SK-N-SH treated with all-trans-retinoic acid at 6 μM for 48 hours (cell line): ENCODE data around the gene DNAL1.

Source experiments
- ATAC-seq: fragments of 200-7000 bp; cut with Tn5 transposase; 3 replicates; pipeline ENCODE4 v1.9.1; 2020; ENCODE audit warnings: mild to moderate bottlenecking, moderate library complexity
- ARNTL ChIP-seq: fragments of 450-650 bp; formaldehyde crosslinking; IDR thresholded peaks from 2 replicates; pipeline ENCODE4 v1.5.0; 2020; ENCODE audit warnings: low read depth, mild to moderate bottlenecking, moderate library complexity, borderline replicate concordance
- CSDC2 ChIP-seq: fragments of 250-450 bp; sonication (Bioruptor Pico); IDR thresholded peaks from 2 replicates; pipeline ENCODE4 v1.5.0; 2020; ENCODE audit warnings: mild to moderate bottlenecking, moderate library complexity
- CSRNP3 ChIP-seq: fragments of 250-450 bp; sonication (Bioruptor Pico); IDR thresholded peaks from 2 replicates; pipeline ENCODE4 v1.5.1; 2021; ENCODE audit warnings: mild to moderate bottlenecking, moderate library complexity
- GLIS3 ChIP-seq: fragments of 250-450 bp; sonication (Bioruptor Pico); IDR thresholded peaks from 2 replicates; pipeline ENCODE4 v1.5.0; 2020; ENCODE audit warnings: mild to moderate bottlenecking, moderate library complexity
- ISL1 ChIP-seq: fragments of 250-450 bp; sonication (Bioruptor Pico); IDR thresholded peaks from 2 replicates; pipeline ENCODE4 v2.1.2; 2022; ENCODE audit warnings: mild to moderate bottlenecking, moderate library complexity
- OSR1 ChIP-seq: fragments of 250-450 bp; sonication (Bioruptor Pico); IDR thresholded peaks from 2 replicates; pipeline ENCODE4 v1.8.0; 2022; ENCODE audit warnings: moderate library complexity, mild to moderate bottlenecking, inconsistent platforms
- PATZ1 ChIP-seq: fragments of 250-450 bp; sonication (Bioruptor Pico); IDR thresholded peaks from 2 replicates; pipeline ENCODE4 v1.8.0; 2020; ENCODE audit warnings: mild to moderate bottlenecking, moderate library complexity, borderline replicate concordance
- PPARA ChIP-seq: fragments of 250-450 bp; sonication (Bioruptor Pico); IDR thresholded peaks from 2 replicates; pipeline ENCODE4 v1.5.0; 2020; ENCODE audit warnings: mild to moderate bottlenecking, borderline replicate concordance
- RARB ChIP-seq: fragments of 250-450 bp; sonication (Bioruptor Pico); IDR thresholded peaks from 2 replicates; pipeline ENCODE4 v1.8.0; 2021; ENCODE audit warnings: mild to moderate bottlenecking, moderate library complexity
- SNAI2 ChIP-seq: fragments of 250-450 bp; sonication (Bioruptor Pico); IDR thresholded peaks from 2 replicates; pipeline ENCODE4 v1.5.0; 2020; ENCODE audit warnings: mild to moderate bottlenecking, moderate library complexity
- TCF4 ChIP-seq: fragments of 250-450 bp; sonication (Bioruptor Pico); IDR thresholded peaks from 2 replicates; pipeline ENCODE4 v1.8.0; 2021; ENCODE audit warnings: mild to moderate bottlenecking, moderate library complexity, borderline replicate concordance
- TOX ChIP-seq: fragments of 250-450 bp; sonication (Bioruptor Pico); IDR thresholded peaks from 2 replicates; pipeline ENCODE4 v1.8.0; 2021; ENCODE audit warnings: mild to moderate bottlenecking, moderate library complexity, borderline replicate concordance
- ZC3H10 ChIP-seq: fragments of 250-450 bp; sonication (Bioruptor Pico); IDR thresholded peaks from 2 replicates; pipeline ENCODE4 v1.5.1; 2021; ENCODE audit warnings: mild to moderate bottlenecking, moderate library complexity
- ZFP3 ChIP-seq: fragments of 250-450 bp; sonication (Bioruptor Pico); IDR thresholded peaks from 2 replicates; pipeline ENCODE4 v1.5.0; 2020; ENCODE audit warnings: mild to moderate bottlenecking, moderate library complexity
- ZFP30 ChIP-seq: fragments of 450-650 bp; formaldehyde crosslinking; IDR thresholded peaks from 2 replicates; pipeline ENCODE4 v1.5.0; 2022; ENCODE audit warnings: mild to moderate bottlenecking, moderate library complexity
- ZNF565 ChIP-seq: fragments of 450-650 bp; formaldehyde crosslinking; conservative IDR thresholded peaks from 2 replicates; pipeline ENCODE4 v1.5.0; 2020; ENCODE audit warnings: low read depth, mild to moderate bottlenecking, moderate library complexity
- ZNF70 ChIP-seq: fragments of 450-650 bp; formaldehyde crosslinking; IDR thresholded peaks from 2 replicates; pipeline ENCODE4 v1.5.0; 2020; ENCODE audit warnings: mild to moderate bottlenecking, moderate library complexity
- ZNF8 ChIP-seq: fragments of 450-650 bp; formaldehyde crosslinking; IDR thresholded peaks from 2 replicates; pipeline ENCODE4 v1.5.0; 2020; ENCODE audit warnings: mild to moderate bottlenecking, moderate library complexity
- TF ChIP-seq, protein P1 (sequence below): fragments of 250-450 bp; sonication (Bioruptor Pico); IDR thresholded peaks from 2 replicates; pipeline ENCODE4 v1.5.1; 2020; ENCODE audit warnings: low read depth, mild to moderate bottlenecking, moderate library complexity
- TF ChIP-seq, protein P2 (sequence below): fragments of 250-450 bp; sonication (Bioruptor Pico); IDR thresholded peaks from 2 replicates; pipeline ENCODE4 v1.8.0; 2021; ENCODE audit warnings: low read depth, mild to moderate bottlenecking, moderate library complexity, borderline replicate concordance
- TF ChIP-seq, protein P3 (sequence below): fragments of 250-450 bp; sonication (Bioruptor Pico); IDR thresholded peaks from 2 replicates; pipeline ENCODE4 v1.5.0; 2020; ENCODE audit warnings: mild to moderate bottlenecking, moderate library complexity

The DNAL1 gene

GRCh38 chr14:73661872-73662271 is 17.1 kb downstream of the DNAL1 start:
- peak; percentile 29; the same call in 1 of the 3 replicates for ATAC-seq
- no peak for TF ChIP-seq PPARA (CRISPR knock-in tag)
- TF ChIP-seq, protein P1, sequence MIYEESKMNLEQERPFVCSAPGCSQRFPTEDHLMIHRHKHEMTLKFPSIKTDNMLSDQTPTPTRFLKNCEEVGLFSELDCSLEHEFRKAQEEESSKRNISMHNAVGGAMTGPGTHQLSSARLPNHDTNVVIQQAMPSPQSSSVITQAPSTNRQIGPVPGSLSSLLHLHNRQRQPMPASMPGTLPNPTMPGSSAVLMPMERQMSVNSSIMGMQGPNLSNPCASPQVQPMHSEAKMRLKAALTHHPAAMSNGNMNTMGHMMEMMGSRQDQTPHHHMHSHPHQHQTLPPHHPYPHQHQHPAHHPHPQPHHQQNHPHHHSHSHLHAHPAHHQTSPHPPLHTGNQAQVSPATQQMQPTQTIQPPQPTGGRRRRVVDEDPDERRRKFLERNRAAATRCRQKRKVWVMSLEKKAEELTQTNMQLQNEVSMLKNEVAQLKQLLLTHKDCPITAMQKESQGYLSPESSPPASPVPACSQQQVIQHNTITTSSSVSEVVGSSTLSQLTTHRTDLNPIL (CRISPR knock-in tag) = peak; percentile 69; the same call in 1 of the 2 replicates

DNA sequence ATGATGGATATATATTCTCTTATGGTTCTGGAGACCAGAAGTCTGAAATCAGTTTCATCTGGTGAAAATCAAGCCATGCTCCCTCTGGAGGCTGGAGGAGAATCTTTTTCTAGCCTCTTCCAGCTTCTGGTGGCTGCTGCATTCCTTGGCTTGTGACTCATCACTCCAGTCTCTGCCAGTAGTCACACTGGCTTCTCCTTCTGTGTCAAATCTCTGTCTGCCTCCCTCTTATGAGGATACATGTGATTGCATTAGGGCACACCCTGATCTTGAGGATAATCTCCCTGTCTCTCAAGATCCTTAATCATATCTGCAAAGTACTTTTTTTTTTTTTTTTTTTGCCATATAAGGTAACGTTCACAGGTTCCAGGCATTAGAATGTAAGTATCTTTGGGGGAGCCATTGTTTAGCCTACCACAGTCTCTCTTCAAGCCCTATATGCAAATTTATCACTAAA is 17.7 kb downstream of the DNAL1 start:
- TF ChIP-seq ZNF565 (CRISPR knock-in tag) (no peak), ISL1 (CRISPR knock-in tag) (peak; percentile 52), ZFP3 (CRISPR knock-in tag) (no peak)
- TF ChIP-seq, protein P2, sequence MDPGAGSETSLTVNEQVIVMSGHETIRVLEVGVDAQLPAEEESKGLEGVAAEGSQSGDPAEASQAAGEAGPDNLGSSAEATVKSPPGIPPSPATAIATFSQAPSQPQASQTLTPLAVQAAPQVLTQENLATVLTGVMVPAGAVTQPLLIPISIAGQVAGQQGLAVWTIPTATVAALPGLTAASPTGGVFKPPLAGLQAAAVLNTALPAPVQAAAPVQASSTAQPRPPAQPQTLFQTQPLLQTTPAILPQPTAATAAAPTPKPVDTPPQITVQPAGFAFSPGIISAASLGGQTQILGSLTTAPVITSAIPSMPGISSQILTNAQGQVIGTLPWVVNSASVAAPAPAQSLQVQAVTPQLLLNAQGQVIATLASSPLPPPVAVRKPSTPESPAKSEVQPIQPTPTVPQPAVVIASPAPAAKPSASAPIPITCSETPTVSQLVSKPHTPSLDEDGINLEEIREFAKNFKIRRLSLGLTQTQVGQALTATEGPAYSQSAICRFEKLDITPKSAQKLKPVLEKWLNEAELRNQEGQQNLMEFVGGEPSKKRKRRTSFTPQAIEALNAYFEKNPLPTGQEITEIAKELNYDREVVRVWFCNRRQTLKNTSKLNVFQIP (CRISPR knock-in tag) = no peak
- TF ChIP-seq, protein P1 (CRISPR knock-in tag) = no peak

DNA sequence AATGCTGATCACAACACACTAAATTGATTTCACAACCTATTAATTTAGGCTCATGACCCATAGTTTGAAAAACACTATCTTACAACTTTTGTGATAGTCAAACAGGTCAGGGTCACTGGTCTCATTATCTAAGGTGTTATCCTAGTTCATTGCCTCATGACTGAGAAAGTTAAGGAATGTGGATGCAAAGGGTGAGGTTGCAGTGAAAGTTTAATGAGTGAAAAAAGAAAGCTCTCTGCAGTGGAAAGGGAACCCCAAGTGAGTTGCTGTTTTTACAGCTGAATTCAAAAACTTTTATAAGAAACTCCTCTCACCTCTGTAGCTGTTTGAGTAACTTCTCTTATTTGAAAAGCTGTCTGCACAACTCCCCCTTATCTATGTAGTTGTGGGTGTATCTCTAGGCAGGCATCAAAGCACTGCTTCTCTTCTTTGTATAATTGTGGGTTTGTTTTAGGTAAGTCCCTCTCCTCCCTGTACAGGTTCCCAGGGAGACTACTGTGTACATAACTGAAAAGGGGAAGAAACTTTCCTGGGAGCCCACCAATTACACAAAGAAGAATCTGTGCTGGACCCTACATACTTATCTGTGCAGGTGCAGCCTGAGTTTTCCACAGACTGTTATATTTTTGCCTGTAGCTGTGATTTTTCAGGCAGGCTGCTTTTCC is 18.9 kb downstream of the DNAL1 start:
- no peak for ATAC-seq
- no peak for TF ChIP-seq ZNF70
- TF ChIP-seq CSRNP3 = no peak
- TF ChIP-seq, protein P1 (CRISPR knock-in tag) = no peak
- TF ChIP-seq ZFP3 (CRISPR knock-in tag) = no peak
- no peak for TF ChIP-seq ZNF8
- no peak for TF ChIP-seq OSR1 (CRISPR knock-in tag)
- no peak for TF ChIP-seq ZFP30 (CRISPR knock-in tag)
- no peak for TF ChIP-seq ZC3H10 (CRISPR knock-in tag)
- TF ChIP-seq PATZ1 = no peak
- TF ChIP-seq, protein P3, sequence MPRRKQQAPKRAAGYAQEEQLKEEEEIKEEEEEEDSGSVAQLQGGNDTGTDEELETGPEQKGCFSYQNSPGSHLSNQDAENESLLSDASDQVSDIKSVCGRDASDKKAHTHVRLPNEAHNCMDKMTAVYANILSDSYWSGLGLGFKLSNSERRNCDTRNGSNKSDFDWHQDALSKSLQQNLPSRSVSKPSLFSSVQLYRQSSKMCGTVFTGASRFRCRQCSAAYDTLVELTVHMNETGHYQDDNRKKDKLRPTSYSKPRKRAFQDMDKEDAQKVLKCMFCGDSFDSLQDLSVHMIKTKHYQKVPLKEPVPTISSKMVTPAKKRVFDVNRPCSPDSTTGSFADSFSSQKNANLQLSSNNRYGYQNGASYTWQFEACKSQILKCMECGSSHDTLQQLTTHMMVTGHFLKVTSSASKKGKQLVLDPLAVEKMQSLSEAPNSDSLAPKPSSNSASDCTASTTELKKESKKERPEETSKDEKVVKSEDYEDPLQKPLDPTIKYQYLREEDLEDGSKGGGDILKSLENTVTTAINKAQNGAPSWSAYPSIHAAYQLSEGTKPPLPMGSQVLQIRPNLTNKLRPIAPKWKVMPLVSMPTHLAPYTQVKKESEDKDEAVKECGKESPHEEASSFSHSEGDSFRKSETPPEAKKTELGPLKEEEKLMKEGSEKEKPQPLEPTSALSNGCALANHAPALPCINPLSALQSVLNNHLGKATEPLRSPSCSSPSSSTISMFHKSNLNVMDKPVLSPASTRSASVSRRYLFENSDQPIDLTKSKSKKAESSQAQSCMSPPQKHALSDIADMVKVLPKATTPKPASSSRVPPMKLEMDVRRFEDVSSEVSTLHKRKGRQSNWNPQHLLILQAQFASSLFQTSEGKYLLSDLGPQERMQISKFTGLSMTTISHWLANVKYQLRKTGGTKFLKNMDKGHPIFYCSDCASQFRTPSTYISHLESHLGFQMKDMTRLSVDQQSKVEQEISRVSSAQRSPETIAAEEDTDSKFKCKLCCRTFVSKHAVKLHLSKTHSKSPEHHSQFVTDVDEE = no peak
- TF ChIP-seq ZNF565 (CRISPR knock-in tag) = no peak
- TF ChIP-seq CSDC2 (CRISPR knock-in tag) = no peak
- TF ChIP-seq PPARA (CRISPR knock-in tag) = no peak
- no peak for TF ChIP-seq TCF4
- TF ChIP-seq ARNTL (CRISPR knock-in tag) = no peak
- no peak for TF ChIP-seq TOX (CRISPR knock-in tag)
- TF ChIP-seq, protein P2 (CRISPR knock-in tag) = no peak
- TF ChIP-seq RARB (CRISPR knock-in tag) = no peak
- TF ChIP-seq SNAI2 (CRISPR knock-in tag) = no peak
- no peak for TF ChIP-seq GLIS3

More for the DNA sequence above, 17.7 kb downstream of the DNAL1 start:
- peak; percentile 99 for ATAC-seq
